ENCODE results near the gene UBL4B.
A peak's percentile ranks its signal among the peaks of the same experiment; 100 is the strongest.

The UBL4B gene

GRCh38 chr1:110159168-110159567, 46.9 kb downstream of the UBL4B start:
- peak; percentile 37 for DNase-seq

GRCh38 chr1:110160538-110161100, 48.4 kb downstream of the UBL4B start:
- DNase-seq = no peak

GRCh38 chr1:110161165-110161564, 48.9 kb downstream of the UBL4B start:
- no peak for DNase-seq

- no peak for DNase-seq
Measured at GRCh38 chr1:110161849-110162248, 49.6 kb downstream of the UBL4B start.
